ENCODE data around the gene C2orf76. TPM values are rescaled to one million over a fixed set of nuclear protein-coding genes. Genes with fewer than 3 reads are reported as not detected.

C2orf76 gene
- total and polyA plus RNA-seq, 2 experiments from 2014 or later = 5.8 to 21.6 TPM

- TF ChIP-seq ZNF462 (CRISPR knock-in tag; IDR thresholded peaks at IDR 0.05) (no peak), CREB1 (CRISPR knock-in tag; IDR thresholded peaks at IDR 0.05; ENCODE audit: low read depth) (no peak), REST (IDR thresholded peaks at IDR 0.05; ENCODE audit: unreplicated experiment) (no peak), CTCF (conservative IDR thresholded peaks at IDR 0.05; ENCODE audit: low read depth in 2 of 2) (no peak), ZNF114 (CRISPR knock-in tag; IDR thresholded peaks at IDR 0.05) (no peak), EZH2 (IDR thresholded peaks at IDR 0.05; ENCODE audit: low read depth, unreplicated experiment) (no peak), ETS1 (IDR thresholded peaks at IDR 0.05) (no peak), STAT1 (IDR thresholded peaks at IDR 0.05; ENCODE audit: unreplicated experiment) (no peak), JUNB (IDR thresholded peaks at IDR 0.05; ENCODE audit: unreplicated experiment) (no peak), NANOG (IDR thresholded peaks at IDR 0.05; ENCODE audit: borderline replicate concordance) (no peak), ZNF331 (CRISPR knock-in tag; IDR thresholded peaks at IDR 0.05; ENCODE audit: low read depth) (no peak), EZH2phosphoT487 (IDR thresholded peaks at IDR 0.05; ENCODE audit: unreplicated experiment) (no peak)
These were observed 49.1 kb downstream of the C2orf76 start (continued) for GRCh38 chr2:119317554-119317953.

Data from GM23338 (cell line).